ENCODE measurements around the gene ZC3H11A.
"Not testable (repeated sequence)": the region's sequence is repeated elsewhere in the genome, so short reads cannot be mapped to it uniquely, and the experiment has no call there.

Gene ZC3H11A

GRCh38 chr1:203795441-203796235, at the start of gene ZC3H11A, which contains the start of gene ZBED6:
TSS of gene ZC3H11A (plus strand) at chr1:203795623. CDS start at chr1:203817071, 21,448 bp downstream.
TSS of gene ZBED6 (plus strand) at chr1:203795623. CDS start at chr1:203797523, 1,900 bp downstream.
- peak; percentile 96 to 98 for DNase-seq (ENCODE audit: low read depth in 2 of 2, low spot score in 1 of 2)

- no peak for DNase-seq (ENCODE audit: low read depth in 2 of 2, low spot score in 1 of 2)
Observed at GRCh38 chr1:203746281-203746680, 49.1 kb upstream of the ZC3H11A start.

- DNase-seq (ENCODE audit: low read depth in 2 of 2, low spot score in 1 of 2), result no peak
Observed at GRCh38 chr1:203751051-203751450, 44.4 kb upstream of the ZC3H11A start.

- not testable (repeated sequence) for DNase-seq (ENCODE audit: low read depth in 2 of 2, low spot score in 1 of 2)
Observed at GRCh38 chr1:203751618-203752361, 43.6 kb upstream of the ZC3H11A start.

GRCh38 chr1:203754455-203754864, 41.0 kb upstream of the ZC3H11A start:
- no peak for DNase-seq (ENCODE audit: low read depth in 2 of 2, low spot score in 1 of 2)

- no peak for DNase-seq (ENCODE audit: low read depth in 2 of 2, low spot score in 1 of 2)
Observed at GRCh38 chr1:203756036-203756435, 39.4 kb upstream of the ZC3H11A start.

GRCh38 chr1:203758749-203759148, 36.7 kb upstream of the ZC3H11A start:
- DNase-seq (ENCODE audit: low read depth in 2 of 2, low spot score in 1 of 2), result not testable (repeated sequence)

- no peak for DNase-seq (ENCODE audit: low read depth in 2 of 2, low spot score in 1 of 2)
Observed at GRCh38 chr1:203760506-203760905, 34.9 kb upstream of the ZC3H11A start.

GRCh38 chr1:203761958-203762357, 33.5 kb upstream of the ZC3H11A start:
- not testable (repeated sequence) for DNase-seq (ENCODE audit: low read depth in 2 of 2, low spot score in 1 of 2)

GRCh38 chr1:203763505-203763904, 31.9 kb upstream of the ZC3H11A start:
- no peak for DNase-seq (ENCODE audit: low read depth in 2 of 2, low spot score in 1 of 2)

- no peak for DNase-seq (ENCODE audit: low read depth in 2 of 2, low spot score in 1 of 2)
Observed at GRCh38 chr1:203764105-203765028, 31.1 kb upstream of the ZC3H11A start.

- peak; percentile 55 to 64 for DNase-seq (ENCODE audit: low read depth in 2 of 2, low spot score in 1 of 2)
Observed at GRCh38 chr1:203765029-203765837, 30.2 kb upstream of the ZC3H11A start, which contains the start of gene LAX1. TSS of gene LAX1 (plus strand) at chr1:203765183. CDS start at chr1:203765566, 383 bp downstream.

- DNase-seq (ENCODE audit: low read depth in 2 of 2, low spot score in 1 of 2), result no peak
Observed at GRCh38 chr1:203768256-203768655, 27.2 kb upstream of the ZC3H11A start.

GRCh38 chr1:203769505-203770343, 25.7 kb upstream of the ZC3H11A start:
- DNase-seq (ENCODE audit: low read depth in 2 of 2, low spot score in 1 of 2), result no peak

- no peak for DNase-seq (ENCODE audit: low read depth in 2 of 2, low spot score in 1 of 2)
Observed at GRCh38 chr1:203771901-203772301, 23.5 kb upstream of the ZC3H11A start.

GRCh38 chr1:203772836-203773235, 22.6 kb upstream of the ZC3H11A start:
- no peak for DNase-seq (ENCODE audit: low read depth in 2 of 2, low spot score in 1 of 2)

GRCh38 chr1:203776636-203777035, 18.8 kb upstream of the ZC3H11A start:
- DNase-seq (ENCODE audit: low read depth in 2 of 2, low spot score in 1 of 2), result no peak

- DNase-seq (ENCODE audit: low read depth in 2 of 2, low spot score in 1 of 2), result no peak
Observed at GRCh38 chr1:203777596-203777995, 17.8 kb upstream of the ZC3H11A start.

GRCh38 chr1:203778146-203778545, 17.3 kb upstream of the ZC3H11A start:
- DNase-seq (ENCODE audit: low read depth in 2 of 2, low spot score in 1 of 2), result no peak
